CD4-positive, CD25-positive, alpha-beta regulatory T cell (primary cell): ENCODE results near the gene OR51V1. TPM values are rescaled to one million over a fixed set of nuclear protein-coding genes. Genes with fewer than 3 reads are reported as not detected.

Experiments used
- ATAC-seq, 2 donors: fragments of 150-1000 bp; cut with Tn5 transposase; one replicate each; pipeline ENCODE4 v1.10.0; 2021; ENCODE audit warnings: low read depth in 2 of 2, moderate number of reproducible peaks in 2 of 2, moderate library complexity in 1 of 2
- DNase-seq, 3 donors: peaks; one replicate each; pipeline versions ENCODE4 v3.0.0 to v3.0.0-alpha.2; 2012 to 2022; ENCODE audit warnings: mixed read lengths in 1 of 3
- H3K27ac ChIP-seq: one replicate; pipeline ENCODE4 v1.7.0; 2013; ENCODE audit warnings: mild to moderate bottlenecking, low read length; ENCODE audit not compliant: insufficient read depth, poor library complexity, severe bottlenecking
- H3K27me3 ChIP-seq: one replicate; pipeline ENCODE4 v1.7.0; 2013; ENCODE audit warnings: low read length; ENCODE audit not compliant: control insufficient read depth, insufficient read depth
- H3K36me3 ChIP-seq: one replicate; pipeline ENCODE4 v1.7.0; 2013; ENCODE audit warnings: mild to moderate bottlenecking, low read length, moderate library complexity; ENCODE audit not compliant: control insufficient read depth, insufficient read depth
- H3K4me1 ChIP-seq: 2 replicates; pipeline ENCODE4 v1.7.0; 2013; ENCODE audit warnings: mild to moderate bottlenecking, low read length; ENCODE audit not compliant: insufficient read depth, control insufficient read depth, poor library complexity, severe bottlenecking
- H3K4me3 ChIP-seq: one replicate; pipeline ENCODE4 v1.7.0; 2013; ENCODE audit warnings: low read depth, mild to moderate bottlenecking, low read length, moderate library complexity
- H3K9me3 ChIP-seq, 2 experiments: 1 replicate in 1 of 2; 2 replicates in 1 of 2; pipeline ENCODE4 v1.7.0; 2013; ENCODE audit warnings: low read length in 2 of 2, mild to moderate bottlenecking in 1 of 2, moderate library complexity in 1 of 2; ENCODE audit not compliant: control insufficient read depth in 2 of 2
- H3K27ac Mint-ChIP-seq, 3 donors: one replicate each; pipeline ENCODE4 v1.8.0; 2020 to 2022; ENCODE audit warnings: mild to moderate bottlenecking in 3 of 3, mixed read lengths in 3 of 3, moderate library complexity in 2 of 3
- H3K27me3 Mint-ChIP-seq: one replicate; pipeline ENCODE4 v1.8.0; 2022; ENCODE audit warnings: mild to moderate bottlenecking, mixed read lengths
- H3K36me3 Mint-ChIP-seq: one replicate; pipeline ENCODE4 v1.8.0; 2020; ENCODE audit warnings: mixed read lengths
- H3K4me1 Mint-ChIP-seq, 4 donors: one replicate each; pipeline ENCODE4 v1.8.0; 2020 to 2022; ENCODE audit warnings: mixed read lengths in 4 of 4, mild to moderate bottlenecking in 1 of 4
- H3K4me3 Mint-ChIP-seq, 4 donors: one replicate each; pipeline ENCODE4 v1.8.0; 2020 to 2022; ENCODE audit warnings: mild to moderate bottlenecking in 4 of 4, mixed read lengths in 4 of 4, moderate library complexity in 3 of 4
- H3K9me3 Mint-ChIP-seq, 7 donors: one replicate each; pipeline ENCODE4 v1.8.0; 2020 to 2022; ENCODE audit warnings: mixed read lengths in 7 of 7, mild to moderate bottlenecking in 3 of 7, moderate library complexity in 2 of 7
- polyA plus RNA-seq, 4 donors: library from polyadenylated mRNA; unstranded; fragments of 300-500 nt; fragmentation: Illumina TruSeq; gene quantifications; one replicate each; pipeline ENCODE4 v1.2.3, GENCODE V29; 2021
- total RNA-seq: library from RNA; stranded (reverse); gene quantifications from one replicate; pipeline ENCODE4 v1.2.3, GENCODE V29; 2022

OR51V1 gene
- total and polyA plus RNA-seq, 5 donors from 2014 or later: not detected

- no peak overlapping the region for H3K4me3 ChIP-seq
- Mint-ChIP-seq H3K4me1 (no peaks in the 10 kb centered on the region), H3K27me3 (no peaks in the 10 kb centered on the region), H3K36me3 (no peaks in the 10 kb centered on the region), H3K4me3 (no peak overlapping the region), H3K9me3 (peaks cover 0 to 5% (median 2%) of the 10 kb centered on the region in 7 donors), H3K27ac (no peak overlapping the region)
- H3K9me3 ChIP-seq: peaks cover 8 to 14% of the 10 kb centered on the region in 2 experiments
- peaks cover 5% of the 10 kb centered on the region for H3K27me3 ChIP-seq
- ATAC-seq: no peak
- peaks cover 17% of the 10 kb centered on the region for H3K4me1 ChIP-seq
- no peak overlapping the region for H3K27ac ChIP-seq
- no peak for DNase-seq
- H3K36me3 ChIP-seq: peaks cover 14% of the 10 kb centered on the region
Observed at GRCh38 chr11:5223686-5224085, 23.2 kb upstream of the OR51V1 start.

DNA sequence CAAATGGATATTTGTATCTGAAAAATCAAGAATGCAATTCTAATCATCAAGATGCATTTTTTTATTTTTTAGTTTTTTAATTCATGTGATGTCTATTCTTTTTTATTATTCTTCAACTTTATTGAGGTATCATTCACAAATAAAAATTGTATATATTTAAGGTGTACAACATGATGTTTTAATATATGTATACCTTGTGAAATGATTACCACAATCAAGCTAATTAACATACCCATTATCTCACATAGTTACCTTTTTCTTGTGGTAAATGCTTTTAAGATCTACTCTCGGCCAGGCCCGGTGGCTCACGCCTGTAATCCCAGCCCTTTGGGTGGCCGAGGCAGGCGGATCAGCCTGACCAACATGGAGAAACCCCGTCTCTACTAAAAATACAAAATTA is 22.7 kb upstream of the OR51V1 start:
- Histone ChIP-seq H3K9me3 (peaks cover 8 to 14% of the 10 kb centered on the region in 2 experiments), H3K4me3 (no peak overlapping the region), H3K36me3 (peaks cover 14% of the 10 kb centered on the region), H3K4me1 (peaks cover 17% of the 10 kb centered on the region), H3K27me3 (peaks cover 5% of the 10 kb centered on the region), H3K27ac (no peak overlapping the region)
- H3K27me3 Mint-ChIP-seq: no peaks in the 10 kb centered on the region
- H3K9me3 Mint-ChIP-seq: peaks cover 0 to 7% (median 2%) of the 10 kb centered on the region in 7 donors
- no peaks in the 10 kb centered on the region for H3K4me1 Mint-ChIP-seq
- no peak overlapping the region for H3K4me3 Mint-ChIP-seq
- H3K36me3 Mint-ChIP-seq: no peaks in the 10 kb centered on the region
- no peak for ATAC-seq
- H3K27ac Mint-ChIP-seq: no peak overlapping the region
- DNase-seq: no peak

DNA sequence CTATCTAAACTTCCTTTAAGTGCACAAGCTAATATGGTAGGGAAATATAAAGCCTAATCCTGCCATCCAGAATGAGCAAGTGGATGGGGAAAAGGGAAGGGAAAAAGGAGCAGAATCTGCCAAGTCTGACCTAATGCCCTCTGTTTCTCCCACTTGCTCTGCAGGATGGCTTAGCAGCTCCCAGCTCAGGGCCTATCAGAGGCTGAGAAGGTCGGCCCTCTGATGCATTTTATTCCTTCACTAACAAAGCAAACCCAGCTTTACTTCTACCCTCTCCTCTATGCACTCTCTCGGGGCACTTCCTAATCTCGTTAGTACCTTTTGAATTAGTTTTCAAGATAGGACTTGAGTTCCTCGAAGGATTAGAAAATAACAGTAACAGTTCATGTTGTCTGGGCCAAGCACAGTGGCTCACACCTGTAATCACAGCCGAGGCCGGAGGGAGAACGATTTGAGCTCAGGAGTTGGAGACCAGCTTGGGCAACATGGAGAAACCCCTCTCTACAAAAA is 9.9 kb upstream of the OR51V1 start:
- Histone ChIP-seq H3K9me3 (no peaks in the 10 kb centered on the region), H3K27me3 (no peaks in the 10 kb centered on the region), H3K4me3 (no peak overlapping the region), H3K36me3 (no peaks in the 10 kb centered on the region), H3K27ac (no peak overlapping the region), H3K4me1 (no peaks in the 10 kb centered on the region)
- Mint-ChIP-seq H3K4me1 (no peaks in the 10 kb centered on the region), H3K36me3 (no peaks in the 10 kb centered on the region), H3K27me3 (no peaks in the 10 kb centered on the region), H3K27ac (peak overlapping the region in 1 of 3 donors; percentile 49), H3K9me3 (peaks cover 0 to 3% (median 0%) of the 10 kb centered on the region in 7 donors), H3K4me3 (no peak overlapping the region)
- ATAC-seq: no peak
- DNase-seq: no peak

- Histone ChIP-seq H3K36me3 (no peaks in the 10 kb centered on the region), H3K27ac (no peak overlapping the region), H3K4me1 (no peaks in the 10 kb centered on the region), H3K9me3 (no peaks in the 10 kb centered on the region), H3K4me3 (no peak overlapping the region), H3K27me3 (no peaks in the 10 kb centered on the region)
- H3K9me3 Mint-ChIP-seq: no peaks in the 10 kb centered on the region
- no peak overlapping the region for H3K27ac Mint-ChIP-seq
- H3K4me3 Mint-ChIP-seq: no peak overlapping the region
- ATAC-seq: no peak
- no peaks in the 10 kb centered on the region for H3K27me3 Mint-ChIP-seq
- H3K4me1 Mint-ChIP-seq: no peaks in the 10 kb centered on the region
- DNase-seq: peak in 1 of 3 donors; percentile 0
- no peaks in the 10 kb centered on the region for H3K36me3 Mint-ChIP-seq
Observed at GRCh38 chr11:5204787-5205186, 4.3 kb upstream of the OR51V1 start.

DNA sequence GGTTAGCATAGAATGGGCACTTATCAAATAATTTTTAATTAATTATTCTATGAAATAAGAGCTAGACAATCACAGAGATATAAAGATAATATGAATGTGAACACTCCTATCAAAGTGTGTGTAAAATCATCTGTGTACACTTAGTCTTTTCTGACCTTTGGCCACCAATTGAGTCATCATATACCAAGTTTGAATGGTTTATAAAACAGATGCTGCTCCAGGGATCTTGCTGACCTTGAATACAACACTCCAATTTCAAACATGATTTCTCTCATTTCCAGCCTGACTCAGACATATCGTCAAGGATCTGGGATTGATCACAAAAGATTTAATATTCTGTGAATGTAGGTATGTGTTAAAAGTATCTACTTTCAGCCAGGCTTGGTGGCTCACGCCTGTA is 2.9 kb upstream of the OR51V1 start:
- H3K36me3 Mint-ChIP-seq: no peaks in the 10 kb centered on the region
- Histone ChIP-seq H3K4me3 (no peak overlapping the region), H3K36me3 (no peaks in the 10 kb centered on the region), H3K27ac (no peak overlapping the region), H3K27me3 (no peaks in the 10 kb centered on the region), H3K4me1 (no peaks in the 10 kb centered on the region), H3K9me3 (no peaks in the 10 kb centered on the region)
- DNase-seq: no peak
- no peak for ATAC-seq
- H3K4me1 Mint-ChIP-seq: no peaks in the 10 kb centered on the region
- peaks cover 0 to 1% (median 0%) of the 10 kb centered on the region in 7 donors for H3K9me3 Mint-ChIP-seq
- no peaks in the 10 kb centered on the region for H3K27me3 Mint-ChIP-seq
- no peak overlapping the region for H3K27ac Mint-ChIP-seq
- H3K4me3 Mint-ChIP-seq: no peak overlapping the region

GRCh38 chr11:5198285-5198684 is 2.2 kb downstream of the OR51V1 start:
- Mint-ChIP-seq H3K36me3 (no peaks in the 10 kb centered on the region), H3K9me3 (peaks cover 0 to 1% (median 0%) of the 10 kb centered on the region in 7 donors), H3K4me1 (no peaks in the 10 kb centered on the region), H3K27me3 (no peaks in the 10 kb centered on the region), H3K4me3 (no peak overlapping the region), H3K27ac (no peak overlapping the region)
- no peaks in the 10 kb centered on the region for H3K4me1 ChIP-seq
- H3K36me3 ChIP-seq: no peaks in the 10 kb centered on the region
- no peak overlapping the region for H3K27ac ChIP-seq
- H3K9me3 ChIP-seq: no peaks in the 10 kb centered on the region
- no peak for ATAC-seq
- no peak for DNase-seq
- H3K4me3 ChIP-seq: no peak overlapping the region
- H3K27me3 ChIP-seq: no peaks in the 10 kb centered on the region

DNA sequence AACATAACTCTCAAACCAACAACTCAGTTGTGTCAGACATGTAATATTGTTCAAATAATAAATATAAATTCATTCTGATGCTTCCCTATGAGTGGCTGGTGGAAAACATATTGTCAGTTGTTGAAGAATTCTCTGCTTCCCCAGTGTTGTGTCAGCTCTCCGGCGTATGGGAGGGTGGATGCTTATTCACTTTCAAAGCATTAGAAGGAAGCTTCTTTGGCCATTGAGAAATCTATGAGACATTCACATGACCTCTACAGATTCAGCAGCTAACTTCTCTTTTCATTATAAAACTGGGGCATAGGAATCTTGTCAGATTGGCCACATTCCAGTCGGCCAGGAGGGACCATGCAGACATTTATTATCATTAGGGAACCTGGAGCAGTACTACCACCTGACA is 2.9 kb downstream of the OR51V1 start:
- no peaks in the 10 kb centered on the region for H3K36me3 Mint-ChIP-seq

GRCh38 chr11:5196731-5197130 is 3.8 kb downstream of the OR51V1 start:
- Histone ChIP-seq H3K4me1 (no peaks in the 10 kb centered on the region), H3K4me3 (no peak overlapping the region), H3K27me3 (no peaks in the 10 kb centered on the region), H3K9me3 (no peaks in the 10 kb centered on the region), H3K27ac (no peak overlapping the region), H3K36me3 (no peaks in the 10 kb centered on the region)
- H3K27ac Mint-ChIP-seq: no peak overlapping the region
- peaks cover 0 to 5% (median 0%) of the 10 kb centered on the region in 7 donors for H3K9me3 Mint-ChIP-seq
- H3K4me3 Mint-ChIP-seq: no peak overlapping the region
- no peaks in the 10 kb centered on the region for H3K4me1 Mint-ChIP-seq
- H3K27me3 Mint-ChIP-seq: no peaks in the 10 kb centered on the region
- ATAC-seq (no peak), DNase-seq (no peak)
- no peaks in the 10 kb centered on the region for H3K36me3 Mint-ChIP-seq

More for the DNA sequence above, 2.9 kb downstream of the OR51V1 start:
- H3K27me3 ChIP-seq: no peaks in the 10 kb centered on the region
- Mint-ChIP-seq H3K4me3 (no peak overlapping the region), H3K27me3 (no peaks in the 10 kb centered on the region), H3K27ac (no peak overlapping the region), H3K4me1 (no peaks in the 10 kb centered on the region), H3K9me3 (peaks cover 0 to 5% (median 0%) of the 10 kb centered on the region in 7 donors)
- H3K9me3 ChIP-seq: no peaks in the 10 kb centered on the region
- no peak for DNase-seq
- no peak overlapping the region for H3K27ac ChIP-seq
- no peaks in the 10 kb centered on the region for H3K36me3 ChIP-seq
- no peak for ATAC-seq
- no peaks in the 10 kb centered on the region for H3K4me1 ChIP-seq
- no peak overlapping the region for H3K4me3 ChIP-seq
